GM12878 (cell line): ENCODE measurements around the gene ERBB3. TPM values are rescaled to one million over a fixed set of nuclear protein-coding genes. Genes with fewer than 3 reads are reported as not detected.

Experiments
- PAX5 ChIP-seq: IDR thresholded peaks from 2 replicates; pipeline ENCODE4 v1.6.1; 2011; ENCODE audit warnings: low read depth, low read length, borderline replicate concordance
- polyA plus RNA-seq, 11 experiments: library from polyadenylated mRNA; depleted of rRNA in 4 of 11; unstranded in 6 of 11; stranded (reverse) in 5 of 11; fragments of >200 nt; fragmentation: Nextera tagmentation in 4 of 11; fragmentation: Illumina TruSeq in 1 of 11; extraction: Ambion mirVana in 4 of 11; extraction: Trizol in 1 of 11; gene quantifications; 1 replicate in 1 of 11; 2 replicates in 10 of 11; pipeline versions ENCODE4 v1.2.1 to v1.2.3, GENCODE V29; 2011 to 2016; ENCODE audit warnings: inconsistent platforms in 2 of 11, missing spikeins in 2 of 11, low read depth in 1 of 11
- total RNA-seq, 4 experiments: library from RNA; depleted of rRNA in 3 of 4; stranded (reverse); fragments of >200 nt in 3 of 4; fragmentation: Illumina TruSeq in 1 of 4; extraction: Trizol in 1 of 4; gene quantifications; 2 replicates each; pipeline versions ENCODE4 v1.2.1 to v1.2.3, GENCODE V29; 2013 to 2021

The ERBB3 gene
- total and polyA plus RNA-seq, 10 of the 15 experiments (the other 5 are each of a cell fraction or from before 2014, with no cell fraction given), result 0.03 to 0.72 (median 0.04) TPM; not detected in 5

GRCh38 chr12:56152132-56152755 lies 72.3 kb downstream of the ERBB3 start, which contains the start of gene MYL6B (continued):
- TF ChIP-seq PAX5, result peak; percentile 64; the same call in 1 of the 2 replicates

Other genes with a start within 250 kb of the ERBB3 start
Only the 7 nearest of the 23 such genes appear.
- 0.79 and 1.1 TPM in 2 replicates for gene IKZF4, start 59.1 kb upstream of the ERBB3 start, total RNA-seq (2014; rRNA removed)
- 0.89 and 0.92 TPM in 2 replicates for gene IKZF4, start 59.1 kb upstream of the ERBB3 start, total RNA-seq (2014; rRNA removed; fragmentation: Illumina TruSeq; extraction: Trizol)
- gene IKZF4, start 59.1 kb upstream of the ERBB3 start, total RNA-seq (2021), result 4.6 and 5.8 TPM in 2 replicates
- gene IKZF4, start 59.1 kb upstream of the ERBB3 start, polyA plus RNA-seq (2011; rRNA removed), result 2.2 and 2.9 TPM in 2 replicates
- 4.9 and 5.5 TPM in 2 replicates for gene IKZF4, start 59.1 kb upstream of the ERBB3 start, polyA plus RNA-seq (2014; fragmentation: Illumina TruSeq; extraction: Trizol)
- gene IKZF4, start 59.1 kb upstream of the ERBB3 start, polyA plus RNA-seq (2014; fragmentation: Nextera tagmentation; extraction: Ambion mirVana), result 1 to 10 TPM in 1 of 2 experiments, under 1 TPM in 1; 0.74 to 1.2 TPM
- gene IKZF4, start 59.1 kb upstream of the ERBB3 start, polyA plus RNA-seq (2014; rRNA removed), result 2.8 and 3.8 TPM in 2 replicates
- under 1 TPM; 0.91 to 0.93 TPM for gene IKZF4, start 59.1 kb upstream of the ERBB3 start, polyA plus RNA-seq (2016; fragmentation: Nextera tagmentation; extraction: Ambion mirVana)
- 597 and 686 TPM in 2 replicates for gene RPS26, start 38.2 kb upstream of the ERBB3 start, total RNA-seq (2014; rRNA removed)
- gene RPS26, start 38.2 kb upstream of the ERBB3 start, total RNA-seq (2014; rRNA removed; fragmentation: Illumina TruSeq; extraction: Trizol), result 1,014 and 1,019 TPM in 2 replicates
- 75.5 and 86.4 TPM in 2 replicates for gene RPS26, start 38.2 kb upstream of the ERBB3 start, total RNA-seq (2021)
- gene RPS26, start 38.2 kb upstream of the ERBB3 start, polyA plus RNA-seq (2011; rRNA removed), result 214 and 442 TPM in 2 replicates
- gene RPS26, start 38.2 kb upstream of the ERBB3 start, polyA plus RNA-seq (2014; fragmentation: Illumina TruSeq; extraction: Trizol), result 784 and 1,270 TPM in 2 replicates
- 1,000 to 10,000 TPM; 2,920 to 3,147 TPM for gene RPS26, start 38.2 kb upstream of the ERBB3 start, polyA plus RNA-seq (2014; fragmentation: Nextera tagmentation; extraction: Ambion mirVana)
- gene RPS26, start 38.2 kb upstream of the ERBB3 start, polyA plus RNA-seq (2014; rRNA removed), result 618 and 656 TPM in 2 replicates
- 100 to 1,000 TPM; 855 to 907 TPM for gene RPS26, start 38.2 kb upstream of the ERBB3 start, polyA plus RNA-seq (2016; fragmentation: Nextera tagmentation; extraction: Ambion mirVana)
- 355 and 400 TPM in 2 replicates for gene PA2G4, start 24.4 kb downstream of the ERBB3 start, total RNA-seq (2014; rRNA removed)
- 410 and 430 TPM in 2 replicates for gene PA2G4, start 24.4 kb downstream of the ERBB3 start, total RNA-seq (2014; rRNA removed; fragmentation: Illumina TruSeq; extraction: Trizol)
- 277 and 280 TPM in 2 replicates for gene PA2G4, start 24.4 kb downstream of the ERBB3 start, total RNA-seq (2021)
- 468 and 540 TPM in 2 replicates for gene PA2G4, start 24.4 kb downstream of the ERBB3 start, polyA plus RNA-seq (2011; rRNA removed)
- gene PA2G4, start 24.4 kb downstream of the ERBB3 start, polyA plus RNA-seq (2014; fragmentation: Illumina TruSeq; extraction: Trizol), result 491 and 563 TPM in 2 replicates
- 100 to 1,000 TPM; 148 to 215 TPM for gene PA2G4, start 24.4 kb downstream of the ERBB3 start, polyA plus RNA-seq (2014; fragmentation: Nextera tagmentation; extraction: Ambion mirVana)
- 383 and 415 TPM in 2 replicates for gene PA2G4, start 24.4 kb downstream of the ERBB3 start, polyA plus RNA-seq (2014; rRNA removed)
- gene PA2G4, start 24.4 kb downstream of the ERBB3 start, polyA plus RNA-seq (2016; fragmentation: Nextera tagmentation; extraction: Ambion mirVana), result 100 to 1,000 TPM; 498 to 514 TPM
- gene RPL41, start 36.5 kb downstream of the ERBB3 start, total RNA-seq (2014; rRNA removed), result 6,008 and 6,605 TPM in 2 replicates
- gene RPL41, start 36.5 kb downstream of the ERBB3 start, total RNA-seq (2014; rRNA removed; fragmentation: Illumina TruSeq; extraction: Trizol), result 7,047 and 7,337 TPM in 2 replicates
- gene RPL41, start 36.5 kb downstream of the ERBB3 start, total RNA-seq (2021), result 5,267 and 5,474 TPM in 2 replicates
- 14,787 and 15,000 TPM in 2 replicates for gene RPL41, start 36.5 kb downstream of the ERBB3 start, polyA plus RNA-seq (2011; rRNA removed)
- 9,589 and 10,255 TPM in 2 replicates for gene RPL41, start 36.5 kb downstream of the ERBB3 start, polyA plus RNA-seq (2014; fragmentation: Illumina TruSeq; extraction: Trizol)
- over 10,000 TPM; 18,805 to 19,112 TPM for gene RPL41, start 36.5 kb downstream of the ERBB3 start, polyA plus RNA-seq (2014; fragmentation: Nextera tagmentation; extraction: Ambion mirVana)
- 7,850 and 8,961 TPM in 2 replicates for gene RPL41, start 36.5 kb downstream of the ERBB3 start, polyA plus RNA-seq (2014; rRNA removed)
- 1,000 to 10,000 TPM; 4,144 to 4,477 TPM for gene RPL41, start 36.5 kb downstream of the ERBB3 start, polyA plus RNA-seq (2016; fragmentation: Nextera tagmentation; extraction: Ambion mirVana)
- gene ZC3H10, start 38.1 kb downstream of the ERBB3 start, total RNA-seq (2014; rRNA removed), result 4.2 and 4.4 TPM in 2 replicates
- 4.3 TPM in 2 replicates for gene ZC3H10, start 38.1 kb downstream of the ERBB3 start, total RNA-seq (2014; rRNA removed; fragmentation: Illumina TruSeq; extraction: Trizol)
- 6.4 and 7.0 TPM in 2 replicates for gene ZC3H10, start 38.1 kb downstream of the ERBB3 start, total RNA-seq (2021)
- 1.3 and 1.8 TPM in 2 replicates for gene ZC3H10, start 38.1 kb downstream of the ERBB3 start, polyA plus RNA-seq (2011; rRNA removed)
- 1.8 and 2.6 TPM in 2 replicates for gene ZC3H10, start 38.1 kb downstream of the ERBB3 start, polyA plus RNA-seq (2014; fragmentation: Illumina TruSeq; extraction: Trizol)
- gene ZC3H10, start 38.1 kb downstream of the ERBB3 start, polyA plus RNA-seq (2014; fragmentation: Nextera tagmentation; extraction: Ambion mirVana), result under 1 TPM; 0.56 to 0.75 TPM
- gene ZC3H10, start 38.1 kb downstream of the ERBB3 start, polyA plus RNA-seq (2014; rRNA removed), result 3.2 and 4.0 TPM in 2 replicates
- 1 to 10 TPM; 3.3 to 4.2 TPM for gene ZC3H10, start 38.1 kb downstream of the ERBB3 start, polyA plus RNA-seq (2016; fragmentation: Nextera tagmentation; extraction: Ambion mirVana)
- 86.6 and 105 TPM in 2 replicates for gene ESYT1, start 48.1 kb downstream of the ERBB3 start, total RNA-seq (2014; rRNA removed)
- 47.5 and 49.9 TPM in 2 replicates for gene ESYT1, start 48.1 kb downstream of the ERBB3 start, total RNA-seq (2014; rRNA removed; fragmentation: Illumina TruSeq; extraction: Trizol)
- 84.1 and 92.9 TPM in 2 replicates for gene ESYT1, start 48.1 kb downstream of the ERBB3 start, total RNA-seq (2021)
- 35.8 and 84.4 TPM in 2 replicates for gene ESYT1, start 48.1 kb downstream of the ERBB3 start, polyA plus RNA-seq (2011; rRNA removed)
- gene ESYT1, start 48.1 kb downstream of the ERBB3 start, polyA plus RNA-seq (2014; fragmentation: Illumina TruSeq; extraction: Trizol), result 61.3 and 120 TPM in 2 replicates
- 10 to 100 TPM; 55.6 to 57.9 TPM for gene ESYT1, start 48.1 kb downstream of the ERBB3 start, polyA plus RNA-seq (2014; fragmentation: Nextera tagmentation; extraction: Ambion mirVana)
- 58.2 and 70.6 TPM in 2 replicates for gene ESYT1, start 48.1 kb downstream of the ERBB3 start, polyA plus RNA-seq (2014; rRNA removed)
- 10 to 100 TPM; 89.7 to 96.6 TPM for gene ESYT1, start 48.1 kb downstream of the ERBB3 start, polyA plus RNA-seq (2016; fragmentation: Nextera tagmentation; extraction: Ambion mirVana)
- gene MYL6B, start 72.4 kb downstream of the ERBB3 start, total RNA-seq (2014; rRNA removed), result 79.1 and 83.8 TPM in 2 replicates
- gene MYL6B, start 72.4 kb downstream of the ERBB3 start, total RNA-seq (2014; rRNA removed; fragmentation: Illumina TruSeq; extraction: Trizol), result 100 and 119 TPM in 2 replicates
- 110 and 117 TPM in 2 replicates for gene MYL6B, start 72.4 kb downstream of the ERBB3 start, total RNA-seq (2021)
- 62.6 and 88.4 TPM in 2 replicates for gene MYL6B, start 72.4 kb downstream of the ERBB3 start, polyA plus RNA-seq (2011; rRNA removed)
- gene MYL6B, start 72.4 kb downstream of the ERBB3 start, polyA plus RNA-seq (2014; fragmentation: Illumina TruSeq; extraction: Trizol), result 24.0 and 75.5 TPM in 2 replicates
- 100 to 1,000 TPM; 117 to 153 TPM for gene MYL6B, start 72.4 kb downstream of the ERBB3 start, polyA plus RNA-seq (2014; fragmentation: Nextera tagmentation; extraction: Ambion mirVana)
- 108 and 118 TPM in 2 replicates for gene MYL6B, start 72.4 kb downstream of the ERBB3 start, polyA plus RNA-seq (2014; rRNA removed)
- 100 to 1,000 TPM; 109 to 131 TPM for gene MYL6B, start 72.4 kb downstream of the ERBB3 start, polyA plus RNA-seq (2016; fragmentation: Nextera tagmentation; extraction: Ambion mirVana)